RWPE1 (cell line): ENCODE measurements around the gene LRRTM4.
"Not testable (repeated sequence)": the region's sequence is repeated elsewhere in the genome, so short reads cannot be mapped to it uniquely, and the experiment has no call there.

ENCODE experiments used
- CTCF ChIA-PET: fragments of 350-600 bp; sonication (Branson Sonifier 250); formaldehyde crosslinking; extraction: SDS; loops from one replicate; lab custom pipeline; 2021; lab: Yijun Ruan, JAX
- POLR2A ChIA-PET: fragments of 400-600 bp; formaldehyde crosslinking; extraction: SDS; loops from one replicate; lab custom pipeline; 2020; ENCODE audit warnings: antibody characterized with exemption; ENCODE audit not compliant: low non-redundant PET; lab: Yijun Ruan, JAX
- DNase-seq: peaks from one replicate; pipeline ENCODE4 v3.0.0; 2012; ENCODE audit warnings: low spot score
- H3K27ac ChIP-seq: fragments of 450-650 bp; 2 replicates; pipeline ENCODE4 v1.5.1; 2017
- CTCF ChIP-seq: fragments of 450-650 bp; conservative IDR thresholded peaks from 2 replicates; pipeline ENCODE4 v1.5.1; 2017; ENCODE audit warnings: low read depth, mild to moderate bottlenecking

LRRTM4 gene

GRCh38 chr2:77046339-77046738 is 475.8 kb downstream of the LRRTM4 start:
- DNase-seq, result no peak
- ChIA-PET POLR2A (no interaction called here), CTCF (no interaction called here)
- TF ChIP-seq CTCF, result no peak
- H3K27ac ChIP-seq, result no peak overlapping the region

GRCh38 chr2:77045456-77045855 is 476.7 kb downstream of the LRRTM4 start:
- CTCF ChIA-PET, H3K27ac ChIP-seq, POLR2A ChIA-PET, DNase-seq: not testable (repeated sequence)

- CTCF ChIA-PET, result no interaction called here
- POLR2A ChIA-PET, result no interaction called here
- DNase-seq, result no peak
- no peak overlapping the region for H3K27ac ChIP-seq
- TF ChIP-seq CTCF, result no peak
Observed at GRCh38 chr2:77034445-77034844, 487.7 kb downstream of the LRRTM4 start.

GRCh38 chr2:77029237-77029636 is 492.9 kb downstream of the LRRTM4 start:
- POLR2A ChIA-PET, CTCF ChIA-PET, DNase-seq, H3K27ac ChIP-seq: not testable (repeated sequence)

GRCh38 chr2:77028032-77028600 is 494.1 kb downstream of the LRRTM4 start:
- POLR2A ChIA-PET, result no interaction called here
- no peak for DNase-seq
- no peak overlapping the region for H3K27ac ChIP-seq
- CTCF ChIA-PET, result no interaction called here
- TF ChIP-seq CTCF, result no peak

- no peak for DNase-seq
- ChIA-PET CTCF (no interaction called here), POLR2A (no interaction called here)
- TF ChIP-seq CTCF, result no peak
- H3K27ac ChIP-seq, result no peak overlapping the region
Observed at GRCh38 chr2:77025714-77026113, 496.5 kb downstream of the LRRTM4 start.

- no peak overlapping the region for H3K27ac ChIP-seq
- ChIA-PET CTCF (no interaction called here), POLR2A (no interaction called here)
- TF ChIP-seq CTCF, result no peak
- DNase-seq, result no peak
Observed at GRCh38 chr2:77021161-77021560, 501.0 kb downstream of the LRRTM4 start.

GRCh38 chr2:77018219-77018618 is 504.0 kb downstream of the LRRTM4 start:
- TF ChIP-seq CTCF, result no peak
- no peak overlapping the region for H3K27ac ChIP-seq
- ChIA-PET CTCF (interaction anchor here (0.7 to 0.9 kb wide), 2 partner anchors 10 to 777 kb away, joined by 3 read pairs; no protein-coding TSS in a partner anchor), POLR2A (no interaction called here)
- DNase-seq, result no peak
